Esophagus squamous epithelium (tissue), 5 donors: ENCODE results near the gene GRIK3. TPM values are rescaled to one million over a fixed set of nuclear protein-coding genes. Genes with fewer than 3 reads are reported as not detected.

ENCODE experiments used
- DNase-seq: peaks from one replicate; lab custom pipeline; 2025; lab: John Stamatoyannopoulos, UW
- H3K27ac ChIP-seq, 4 donors: fragments of 200-600 bp; sonication (generic); one replicate each; pipeline ENCODE4 v1.5.1; 2016 to 2019; ENCODE audit warnings: mild to moderate bottlenecking in 1 of 4
- H3K27me3 ChIP-seq, 4 donors: fragments of 200-600 bp; sonication (generic); 1 replicate in 3 of 4; 2 replicates in 1 of 4; pipeline versions ENCODE4 v1.5.1 to v1.6.0; 2017 to 2021; ENCODE audit warnings: antibody characterized with exemption in 1 of 4
- H3K36me3 ChIP-seq, 3 donors: fragments of 200-600 bp; sonication (generic); one replicate each; pipeline ENCODE4 v1.5.1; 2016 to 2019
- H3K4me1 ChIP-seq, 3 donors: fragments of 200-600 bp; sonication (generic); one replicate each; pipeline ENCODE4 v1.5.1; 2017 to 2019
- H3K4me3 ChIP-seq, 4 donors: fragments of 200-600 bp; sonication (generic); 1 replicate in 3 of 4; 2 replicates in 1 of 4; pipeline ENCODE4 v1.5.1; 2016 to 2019; ENCODE audit warnings: mild to moderate bottlenecking in 2 of 4, moderate library complexity in 1 of 4
- H3K9me3 ChIP-seq, 3 donors: fragments of 200-600 bp; sonication (generic); one replicate each; pipeline ENCODE4 v1.5.1; 2016 to 2019
- POLR2A ChIP-seq, 4 donors: fragments of 450-650 bp; IDR thresholded peaks; one replicate each; pipeline ENCODE4 v1.6.1; 2017; ENCODE audit warnings: antibody characterized with exemption in 4 of 4, mild to moderate bottlenecking in 4 of 4, moderate library complexity in 3 of 4
- WGBS, 2 donors: methylation state at CpG; one replicate each; pipeline ENCODE4 v1.1.5; 2018; 5-methylcytosine and 5-hydroxymethylcytosine counted together
- intact Hi-C: fragments of 100-400 bp; cut with DNase I; formaldehyde crosslinking; loops from one replicate; pipeline ENCODE4 v1.15.0; 2022
- total RNA-seq, 4 donors: library from RNA; depleted of rRNA; stranded (reverse); fragments of >200 nt; gene quantifications; one replicate each; pipeline ENCODE4 v1.1.0, GENCODE V29; 2016
- TF ChIP-seq, protein P1 (sequence below), 6 experiments: fragments of 450-650 bp in 4 of 6; fragments of 200-600 bp in 2 of 6; sonication (generic) in 2 of 6; IDR thresholded peaks; one replicate each; pipeline ENCODE4 v1.5.1; 2016 to 2019; ENCODE audit warnings: antibody characterized with exemption in 6 of 6, mild to moderate bottlenecking in 4 of 6, moderate library complexity in 4 of 6
- donor health status: DM: yes; HTN: yes; CAD: no.

GRIK3 gene
- total RNA-seq, 4 donors from 2014 or later, result 0.11 to 0.38 (median 0.21) TPM; not detected in 1

DNA sequence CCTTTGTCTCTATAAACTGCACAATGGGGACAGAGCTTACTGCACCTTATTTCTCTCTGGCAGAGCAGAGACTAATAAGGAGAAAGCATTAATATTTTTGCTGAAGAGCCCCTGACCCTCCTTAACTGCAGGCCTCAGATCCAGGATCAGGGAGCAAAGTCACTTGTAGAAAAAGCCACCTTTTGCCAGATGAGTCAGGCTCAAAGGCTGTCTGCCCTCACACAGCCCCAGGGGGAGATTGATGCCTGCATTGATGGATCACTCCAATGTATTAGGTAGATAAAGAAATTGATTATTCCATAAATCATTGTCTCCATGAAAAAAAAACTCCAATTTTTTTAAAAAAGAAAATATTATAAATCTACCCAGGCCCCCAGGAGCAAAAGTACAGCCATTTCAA, 15.8 kb downstream of the GRIK3 start:
- Histone ChIP-seq H3K36me3 (no peaks in the 10 kb centered on the region), H3K4me1 (no peaks in the 10 kb centered on the region), H3K9me3 (no peaks in the 10 kb centered on the region), H3K27ac (no peak overlapping the region), H3K4me3 (no peak overlapping the region), H3K27me3 (peaks cover 0 to 62% (median 0%) of the 10 kb centered on the region in 4 donors)
- TF ChIP-seq, protein P1, sequence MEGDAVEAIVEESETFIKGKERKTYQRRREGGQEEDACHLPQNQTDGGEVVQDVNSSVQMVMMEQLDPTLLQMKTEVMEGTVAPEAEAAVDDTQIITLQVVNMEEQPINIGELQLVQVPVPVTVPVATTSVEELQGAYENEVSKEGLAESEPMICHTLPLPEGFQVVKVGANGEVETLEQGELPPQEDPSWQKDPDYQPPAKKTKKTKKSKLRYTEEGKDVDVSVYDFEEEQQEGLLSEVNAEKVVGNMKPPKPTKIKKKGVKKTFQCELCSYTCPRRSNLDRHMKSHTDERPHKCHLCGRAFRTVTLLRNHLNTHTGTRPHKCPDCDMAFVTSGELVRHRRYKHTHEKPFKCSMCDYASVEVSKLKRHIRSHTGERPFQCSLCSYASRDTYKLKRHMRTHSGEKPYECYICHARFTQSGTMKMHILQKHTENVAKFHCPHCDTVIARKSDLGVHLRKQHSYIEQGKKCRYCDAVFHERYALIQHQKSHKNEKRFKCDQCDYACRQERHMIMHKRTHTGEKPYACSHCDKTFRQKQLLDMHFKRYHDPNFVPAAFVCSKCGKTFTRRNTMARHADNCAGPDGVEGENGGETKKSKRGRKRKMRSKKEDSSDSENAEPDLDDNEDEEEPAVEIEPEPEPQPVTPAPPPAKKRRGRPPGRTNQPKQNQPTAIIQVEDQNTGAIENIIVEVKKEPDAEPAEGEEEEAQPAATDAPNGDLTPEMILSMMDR (IDR thresholded peaks at IDR 0.05), result no peak
- TF ChIP-seq POLR2A (IDR thresholded peaks at IDR 0.05), result no peak
- no peak for DNase-seq
- intact Hi-C loops, result no loop called here

DNA sequence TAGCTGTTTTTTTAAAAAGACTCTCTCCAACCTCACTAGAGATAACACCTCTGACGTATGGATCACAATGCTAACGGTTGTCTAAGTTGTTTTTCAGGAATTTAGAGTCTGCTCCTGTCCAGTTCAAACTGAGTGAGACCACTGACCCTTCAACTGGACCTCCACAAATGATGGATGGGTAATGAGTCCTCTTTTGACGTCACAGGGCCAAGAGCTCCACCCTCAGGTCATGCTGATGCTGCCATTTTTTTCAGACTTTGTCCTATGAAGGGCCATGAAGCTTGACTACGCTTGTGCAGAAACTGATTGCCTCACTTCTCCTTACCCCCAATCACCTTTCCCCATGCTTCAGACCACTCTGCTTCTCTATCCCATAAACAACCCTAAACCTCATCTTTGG, 16.6 kb downstream of the GRIK3 start:
- no peak for TF ChIP-seq POLR2A (IDR thresholded peaks at IDR 0.05)
- TF ChIP-seq, protein P1 (IDR thresholded peaks at IDR 0.05), result no peak
- no peak overlapping the region for H3K27ac ChIP-seq
- H3K4me1 ChIP-seq, result no peaks in the 10 kb centered on the region
- intact Hi-C loops, result no loop called here
- no peak overlapping the region for H3K4me3 ChIP-seq
- H3K27me3 ChIP-seq, result peaks cover 0 to 65% (median 0%) of the 10 kb centered on the region in 4 donors
- 30 to 42% methylated on average over 4 of the region's 4 CpGs for WGBS, 2 donors
- no peak for DNase-seq
- no peaks in the 10 kb centered on the region for H3K9me3 ChIP-seq
- H3K36me3 ChIP-seq, result no peaks in the 10 kb centered on the region

DNA sequence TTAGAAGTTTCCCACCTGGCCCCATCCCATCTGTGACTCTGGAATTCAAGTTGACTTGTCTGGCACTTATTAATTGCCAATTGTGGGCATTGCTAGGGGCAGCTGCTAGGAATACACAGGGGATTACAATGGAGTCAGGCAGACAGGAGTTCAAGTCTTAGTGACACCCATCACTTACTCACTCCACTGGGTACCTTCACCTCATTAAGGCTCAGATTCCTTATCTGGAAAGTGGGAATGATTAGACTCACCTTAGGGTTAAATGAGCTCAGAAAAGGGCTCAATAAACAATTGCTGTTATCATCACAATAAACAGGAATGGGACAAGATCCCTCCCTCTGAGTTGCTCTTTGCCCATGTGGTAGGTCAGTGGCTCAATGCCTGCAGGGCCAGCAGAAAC, 18.2 kb downstream of the GRIK3 start:
- no peaks in the 10 kb centered on the region for H3K9me3 ChIP-seq
- H3K4me1 ChIP-seq, result no peaks in the 10 kb centered on the region
- no peaks in the 10 kb centered on the region for H3K36me3 ChIP-seq
- peaks cover 0 to 62% (median 0%) of the 10 kb centered on the region in 4 donors for H3K27me3 ChIP-seq
- no peak overlapping the region for H3K27ac ChIP-seq
- intact Hi-C loops, result no loop called here
- H3K4me3 ChIP-seq, result no peak overlapping the region
- TF ChIP-seq POLR2A (IDR thresholded peaks at IDR 0.05), result no peak
- TF ChIP-seq, protein P1 (IDR thresholded peaks at IDR 0.05), result no peak
- no peak for DNase-seq

DNA sequence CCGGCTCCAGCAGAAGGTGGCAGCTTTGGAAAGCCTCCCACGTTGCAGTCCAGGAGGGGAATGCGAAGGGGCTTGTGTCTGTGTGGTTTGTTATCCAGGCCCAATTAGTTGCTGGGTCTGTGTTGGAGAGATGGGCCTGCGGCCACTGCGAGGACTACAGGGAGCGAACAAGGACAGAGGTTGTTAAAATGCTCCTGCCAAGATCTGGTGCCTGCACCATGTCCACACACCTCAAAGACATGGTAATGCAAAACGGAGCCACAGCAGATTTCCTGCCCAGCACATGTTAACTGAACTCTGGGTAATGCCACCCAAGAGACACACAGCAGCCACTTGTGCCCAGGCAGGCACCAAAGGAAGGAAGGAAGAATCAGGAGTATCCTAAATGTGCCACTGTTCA, 18.6 kb downstream of the GRIK3 start:
- WGBS, 2 donors, result 69 to 77% methylated on average over 5 of the region's 7 CpGs
- H3K9me3 ChIP-seq, result no peaks in the 10 kb centered on the region
- no peaks in the 10 kb centered on the region for H3K4me1 ChIP-seq
- TF ChIP-seq POLR2A (IDR thresholded peaks at IDR 0.05), result no peak
- TF ChIP-seq, protein P1 (IDR thresholded peaks at IDR 0.05), result no peak
- no peak for DNase-seq
- intact Hi-C loops, result no loop called here
- no peak overlapping the region for H3K27ac ChIP-seq
- H3K27me3 ChIP-seq, result peaks cover 0 to 62% (median 0%) of the 10 kb centered on the region in 4 donors
- no peak overlapping the region for H3K4me3 ChIP-seq
- no peaks in the 10 kb centered on the region for H3K36me3 ChIP-seq

DNA sequence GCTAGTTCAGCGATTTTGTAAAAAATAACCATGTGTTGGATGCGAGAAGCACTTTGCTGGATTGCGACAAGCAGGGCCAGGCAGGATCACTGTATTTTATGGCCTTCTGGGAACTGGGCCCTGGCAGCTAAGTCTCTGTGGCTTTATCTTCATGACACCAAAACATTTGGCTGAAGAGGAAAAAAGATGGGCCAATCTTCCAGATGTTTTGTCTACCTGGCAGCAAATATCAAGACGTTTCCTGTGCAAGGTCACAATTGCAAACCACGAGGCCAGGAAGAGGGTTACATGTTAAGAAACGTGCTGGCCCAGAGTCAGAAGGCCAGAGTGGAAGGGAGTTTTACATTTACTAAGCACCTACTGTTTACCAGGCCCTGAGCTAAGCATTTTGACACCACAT, 22.1 kb downstream of the GRIK3 start:
- DNase-seq, result no peak
- TF ChIP-seq POLR2A (IDR thresholded peaks at IDR 0.05), result no peak
- TF ChIP-seq, protein P1 (IDR thresholded peaks at IDR 0.05), result no peak
- intact Hi-C loops, result no loop called here
- Histone ChIP-seq H3K27me3 (peaks cover 0 to 40% (median 0%) of the 10 kb centered on the region in 4 donors), H3K4me1 (no peaks in the 10 kb centered on the region), H3K4me3 (no peak overlapping the region), H3K36me3 (no peaks in the 10 kb centered on the region), H3K27ac (no peak overlapping the region), H3K9me3 (no peaks in the 10 kb centered on the region)
- 42 to 54% methylated on average over 6 of the region's 6 CpGs for WGBS, 2 donors
